ENCODE results near the gene GIPC1.

DNA sequence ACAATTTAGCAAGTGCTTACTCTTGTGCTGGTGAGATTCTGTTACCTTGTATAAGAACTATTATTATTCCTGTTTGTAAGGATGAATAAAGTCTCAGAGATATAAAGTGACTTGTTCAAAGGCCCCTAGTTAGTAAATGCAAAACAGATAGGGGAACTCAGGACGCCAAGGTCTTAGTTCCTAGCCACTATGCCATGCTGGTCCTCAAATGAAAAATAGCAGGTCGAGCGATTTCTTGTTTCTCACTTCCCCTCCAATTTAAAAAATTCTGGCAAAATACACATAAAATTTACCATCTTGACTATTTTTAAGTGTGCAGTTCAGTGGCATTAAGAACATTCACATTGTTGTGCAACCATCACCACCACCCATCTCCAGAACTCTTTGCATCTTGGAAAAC, 34.6 kb upstream of the GIPC1 start:
- TF ChIP-seq, protein P1, sequence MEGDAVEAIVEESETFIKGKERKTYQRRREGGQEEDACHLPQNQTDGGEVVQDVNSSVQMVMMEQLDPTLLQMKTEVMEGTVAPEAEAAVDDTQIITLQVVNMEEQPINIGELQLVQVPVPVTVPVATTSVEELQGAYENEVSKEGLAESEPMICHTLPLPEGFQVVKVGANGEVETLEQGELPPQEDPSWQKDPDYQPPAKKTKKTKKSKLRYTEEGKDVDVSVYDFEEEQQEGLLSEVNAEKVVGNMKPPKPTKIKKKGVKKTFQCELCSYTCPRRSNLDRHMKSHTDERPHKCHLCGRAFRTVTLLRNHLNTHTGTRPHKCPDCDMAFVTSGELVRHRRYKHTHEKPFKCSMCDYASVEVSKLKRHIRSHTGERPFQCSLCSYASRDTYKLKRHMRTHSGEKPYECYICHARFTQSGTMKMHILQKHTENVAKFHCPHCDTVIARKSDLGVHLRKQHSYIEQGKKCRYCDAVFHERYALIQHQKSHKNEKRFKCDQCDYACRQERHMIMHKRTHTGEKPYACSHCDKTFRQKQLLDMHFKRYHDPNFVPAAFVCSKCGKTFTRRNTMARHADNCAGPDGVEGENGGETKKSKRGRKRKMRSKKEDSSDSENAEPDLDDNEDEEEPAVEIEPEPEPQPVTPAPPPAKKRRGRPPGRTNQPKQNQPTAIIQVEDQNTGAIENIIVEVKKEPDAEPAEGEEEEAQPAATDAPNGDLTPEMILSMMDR (IDR thresholded peaks at IDR 0.05; ENCODE audit: low read depth, low read length): no peak
- no peak for TF ChIP-seq POLR2A (IDR thresholded peaks at IDR 0.05; ENCODE audit: extremely low read depth, insufficient read length)

All from NB4 (cell line).